Measurements from ENCODE around the gene SVBP. TPM values are rescaled to one million over a fixed set of nuclear protein-coding genes. Genes with fewer than 3 reads are reported as not detected.
"Not testable (repeated sequence)": the region's sequence is repeated elsewhere in the genome, so short reads cannot be mapped to it uniquely, and the experiment has no call there.

Gene SVBP
- total RNA-seq, 1 donor, result 7.0 TPM

DNA sequence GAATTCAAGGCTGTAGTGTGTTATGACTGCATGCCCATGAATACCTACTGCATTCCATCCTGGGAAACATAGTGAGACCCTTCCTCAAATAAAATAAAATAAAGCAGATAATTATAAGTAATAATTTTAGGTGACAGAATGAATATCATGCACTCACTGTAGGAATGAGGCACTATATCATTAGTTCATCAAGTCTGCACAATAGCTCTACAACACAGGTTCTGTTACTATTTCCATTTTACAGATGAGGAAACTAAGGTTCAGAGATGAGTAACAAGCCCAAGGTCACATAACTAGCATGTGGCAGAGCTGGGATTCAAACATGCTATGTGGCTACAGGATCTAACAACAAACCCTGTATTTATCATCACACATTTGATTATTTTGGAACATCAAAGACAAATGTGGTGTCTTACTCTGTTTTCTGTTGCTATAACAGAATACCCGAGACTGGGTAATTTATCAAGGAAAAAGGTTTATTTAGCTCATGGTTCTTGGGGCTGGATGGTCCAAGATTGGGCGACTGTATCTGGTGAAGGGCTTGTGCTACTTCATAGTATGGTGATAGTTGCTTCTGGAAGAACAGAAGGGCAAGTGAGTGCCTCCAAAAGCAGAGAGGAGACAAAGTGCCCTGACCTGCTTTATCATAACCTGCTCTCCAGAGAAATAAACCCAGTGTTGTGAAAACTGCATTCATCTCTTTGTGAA is 24.4 kb upstream of the SVBP start:
- DNase-seq (ENCODE audit: low read depth in 2 of 3, low spot score in 2 of 3), result no peak

DNA sequence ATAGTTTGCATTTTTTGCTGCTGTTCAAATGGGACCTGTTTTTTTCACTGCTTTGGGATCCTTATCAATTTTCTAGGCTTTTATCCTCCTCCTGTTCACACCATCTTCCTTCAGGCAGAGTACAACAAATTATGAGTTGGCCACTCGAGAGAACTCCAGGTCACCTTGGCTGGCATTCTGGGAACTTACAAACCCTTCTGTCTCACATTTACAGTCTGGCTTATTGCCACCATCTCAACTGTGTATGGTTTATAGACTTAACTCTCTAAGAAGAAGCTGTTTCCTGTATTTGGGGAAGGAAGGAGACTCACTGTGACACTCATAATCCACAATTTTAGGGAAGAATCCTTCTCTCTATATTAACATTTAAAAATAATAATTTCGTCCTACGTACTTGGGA is 23.8 kb upstream of the SVBP start:
- no peak for DNase-seq (ENCODE audit: low read depth in 2 of 3, low spot score in 2 of 3)

DNA sequence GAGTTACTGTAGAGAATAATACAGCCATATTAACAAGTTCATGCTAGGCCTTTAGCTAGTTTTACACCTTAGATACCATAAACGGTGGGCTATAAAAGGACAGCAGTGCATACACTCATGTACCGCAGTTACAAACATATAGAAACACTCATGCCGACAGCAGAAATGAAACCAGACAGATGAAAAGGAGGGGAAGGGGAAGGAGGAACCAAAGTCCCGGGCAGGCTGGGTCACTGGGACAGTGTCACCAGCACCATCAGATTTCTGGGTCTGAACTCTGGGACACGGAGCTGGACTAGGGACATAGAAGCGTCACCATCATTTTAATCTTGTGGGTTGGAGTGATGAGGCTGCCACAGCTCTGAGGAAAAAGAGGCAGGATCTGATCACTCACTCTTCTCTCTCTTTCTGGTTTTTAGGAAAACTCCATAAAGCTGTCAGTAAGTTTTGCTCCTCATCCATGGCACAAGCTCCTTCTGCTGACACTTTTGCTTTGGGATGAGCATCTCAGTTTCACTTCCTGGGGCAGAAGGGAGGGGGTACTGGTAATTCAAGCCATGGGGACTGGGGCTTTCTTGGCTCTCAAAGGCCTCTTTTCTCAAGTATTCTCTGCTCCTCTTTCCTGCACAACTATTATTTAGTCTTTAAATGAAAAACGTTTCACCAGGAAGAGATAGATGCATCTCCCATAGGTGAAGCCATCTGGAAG is 21.4 kb upstream of the SVBP start:
- DNase-seq (ENCODE audit: low read depth in 2 of 3, low spot score in 2 of 3), result no peak

DNA sequence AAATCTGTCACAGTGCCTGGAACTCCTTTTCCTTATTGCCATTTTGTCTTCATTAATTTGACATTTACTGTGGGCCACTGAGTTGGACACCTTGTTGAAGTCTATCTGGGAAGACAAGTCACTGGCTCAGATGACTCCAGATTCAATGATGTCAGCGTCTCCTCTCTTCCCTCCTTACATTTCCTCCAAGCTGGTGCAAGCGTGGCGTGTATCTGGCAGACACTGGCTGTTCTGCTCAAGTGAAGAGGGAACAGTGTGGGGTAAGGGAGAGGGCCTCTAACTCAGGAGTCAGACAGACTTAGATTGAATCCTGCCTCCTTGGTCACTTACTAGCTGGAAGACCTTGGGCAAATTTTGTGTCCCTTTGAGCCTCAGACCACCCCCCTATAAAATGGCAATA is 20.5 kb upstream of the SVBP start:
- no peak for DNase-seq (ENCODE audit: low read depth in 2 of 3, low spot score in 2 of 3)

DNA sequence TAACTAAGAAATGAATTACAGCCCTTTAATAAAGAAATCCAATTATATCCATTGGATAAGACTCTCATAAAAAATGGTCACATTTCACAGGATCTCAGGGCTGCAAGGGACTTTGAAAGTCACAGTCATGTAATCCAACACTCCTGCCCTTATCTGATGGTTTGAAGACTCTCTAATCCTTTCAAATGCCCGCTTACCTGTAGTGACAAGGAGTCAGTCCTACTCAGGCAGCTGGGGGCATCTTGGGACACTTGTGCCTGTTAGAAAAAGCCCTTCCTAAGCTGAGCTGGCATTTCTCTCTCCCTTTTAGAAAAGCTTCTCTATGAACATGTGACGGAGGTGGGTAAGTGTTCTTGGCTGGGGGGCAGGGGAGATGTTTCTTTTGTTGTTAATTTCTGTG is 18.2 kb upstream of the SVBP start:
- no peak for DNase-seq (ENCODE audit: low read depth in 2 of 3, low spot score in 2 of 3)

DNA sequence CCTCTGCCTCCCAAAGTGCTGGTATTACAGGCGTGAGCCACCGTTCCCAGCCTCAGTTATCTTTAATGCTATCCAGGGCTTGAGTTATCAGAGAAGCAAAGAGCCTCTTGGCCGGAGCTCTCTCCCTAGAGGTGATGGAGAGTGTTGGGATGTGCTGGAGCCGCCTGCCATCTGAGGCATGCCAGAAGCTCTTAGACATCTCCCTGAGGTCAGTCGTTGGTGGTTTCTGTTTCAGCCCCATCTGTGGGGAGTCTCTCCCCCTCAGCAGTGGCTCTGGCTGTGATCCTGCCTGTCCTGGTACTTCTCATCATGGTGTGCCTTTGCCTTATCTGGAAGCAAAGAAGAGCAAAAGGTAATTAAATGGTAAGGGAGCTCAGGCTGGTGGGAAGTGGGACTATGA is 17.6 kb upstream of the SVBP start:
- no peak for DNase-seq (ENCODE audit: low read depth in 2 of 3, low spot score in 2 of 3)

DNA sequence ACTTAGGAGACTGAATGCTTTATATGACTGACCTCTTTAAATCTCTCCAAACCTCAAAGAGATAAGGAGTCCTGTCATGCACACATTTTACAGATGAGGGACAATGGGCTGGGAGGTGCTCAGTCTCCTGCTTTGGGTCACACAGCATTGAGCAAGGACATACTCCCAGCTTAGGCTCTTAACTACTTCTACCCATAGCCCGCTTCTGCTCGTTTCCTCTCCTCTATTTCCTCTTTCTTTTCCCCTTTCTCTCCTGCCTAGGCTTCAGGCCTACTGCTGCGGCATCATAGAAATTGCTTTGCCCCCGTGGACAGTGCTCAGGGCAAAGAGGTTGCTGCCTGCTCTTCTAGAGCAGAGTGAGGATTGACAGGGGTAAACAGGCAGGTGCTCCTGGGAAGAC is 16.8 kb upstream of the SVBP start:
- DNase-seq (ENCODE audit: low read depth in 2 of 3, low spot score in 2 of 3), result no peak

DNA sequence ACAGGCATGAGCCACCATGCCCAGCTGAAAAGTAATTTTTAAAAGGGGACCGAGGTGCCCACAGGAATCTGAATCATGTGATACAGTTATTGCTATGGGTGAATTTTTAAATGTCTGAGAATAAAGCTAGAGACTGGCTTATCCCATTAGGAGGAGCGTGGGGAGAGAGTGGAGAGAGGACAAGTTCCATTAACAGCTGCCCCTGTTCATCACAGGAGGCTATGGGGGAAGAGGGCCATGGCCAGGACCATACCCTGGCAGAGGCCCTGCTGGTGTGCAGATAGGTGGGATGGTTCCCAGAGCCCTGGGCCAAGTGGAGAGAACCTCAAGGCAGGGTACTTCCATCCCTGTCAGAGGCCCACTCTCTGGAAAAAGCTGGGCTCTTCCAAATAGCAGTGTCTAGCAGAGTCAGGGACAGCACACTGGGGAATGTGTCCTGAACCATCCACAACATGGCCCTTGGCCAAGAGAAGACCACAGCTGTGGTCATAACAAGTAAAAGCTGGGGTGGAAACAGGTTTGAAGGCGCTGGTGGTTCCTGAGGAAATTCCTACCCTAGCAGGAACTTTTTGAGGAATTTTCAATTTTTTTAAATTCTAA is 15.5 kb upstream of the SVBP start:
- DNase-seq (ENCODE audit: low read depth in 2 of 3, low spot score in 2 of 3), result no peak

DNA sequence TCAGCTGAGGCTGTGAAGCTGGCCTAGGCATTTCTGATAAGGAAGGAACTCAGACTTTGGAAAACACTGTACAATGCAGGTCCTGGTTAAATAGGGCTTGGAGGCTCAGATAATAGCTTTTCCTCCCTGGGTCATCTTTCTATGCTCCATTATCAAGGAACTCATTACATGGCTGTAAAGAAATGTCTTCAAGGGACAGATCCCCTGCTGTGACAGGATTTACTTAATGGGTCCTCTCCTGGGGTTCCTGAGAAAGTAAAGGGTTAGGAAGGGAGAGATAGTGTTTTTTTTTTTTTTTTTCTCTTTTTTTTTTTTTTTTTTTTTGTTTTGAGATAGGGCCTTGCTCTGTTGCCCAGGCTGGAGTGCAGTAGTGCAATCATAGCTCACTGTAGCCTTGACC is 14.1 kb upstream of the SVBP start:
- no peak for DNase-seq (ENCODE audit: low read depth in 2 of 3, low spot score in 2 of 3)

DNA sequence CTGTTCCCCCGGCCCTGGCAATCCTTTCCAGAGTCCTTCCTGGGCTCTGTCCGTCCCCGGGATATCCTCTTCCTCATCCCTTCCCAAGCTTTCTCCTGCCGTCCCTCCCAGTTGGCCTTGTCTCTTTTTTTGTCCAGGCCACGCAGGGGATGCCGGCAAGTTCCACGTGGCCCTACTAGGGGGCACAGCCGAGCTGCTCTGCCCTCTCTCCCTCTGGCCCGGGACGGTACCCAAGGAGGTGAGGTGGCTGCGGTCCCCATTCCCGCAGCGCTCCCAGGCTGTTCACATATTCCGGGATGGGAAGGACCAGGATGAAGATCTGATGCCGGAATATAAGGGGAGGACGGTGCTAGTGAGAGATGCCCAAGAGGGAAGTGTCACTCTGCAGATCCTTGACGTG is 13.4 kb upstream of the SVBP start:
- DNase-seq (ENCODE audit: low read depth in 2 of 3, low spot score in 2 of 3), result no peak

DNA sequence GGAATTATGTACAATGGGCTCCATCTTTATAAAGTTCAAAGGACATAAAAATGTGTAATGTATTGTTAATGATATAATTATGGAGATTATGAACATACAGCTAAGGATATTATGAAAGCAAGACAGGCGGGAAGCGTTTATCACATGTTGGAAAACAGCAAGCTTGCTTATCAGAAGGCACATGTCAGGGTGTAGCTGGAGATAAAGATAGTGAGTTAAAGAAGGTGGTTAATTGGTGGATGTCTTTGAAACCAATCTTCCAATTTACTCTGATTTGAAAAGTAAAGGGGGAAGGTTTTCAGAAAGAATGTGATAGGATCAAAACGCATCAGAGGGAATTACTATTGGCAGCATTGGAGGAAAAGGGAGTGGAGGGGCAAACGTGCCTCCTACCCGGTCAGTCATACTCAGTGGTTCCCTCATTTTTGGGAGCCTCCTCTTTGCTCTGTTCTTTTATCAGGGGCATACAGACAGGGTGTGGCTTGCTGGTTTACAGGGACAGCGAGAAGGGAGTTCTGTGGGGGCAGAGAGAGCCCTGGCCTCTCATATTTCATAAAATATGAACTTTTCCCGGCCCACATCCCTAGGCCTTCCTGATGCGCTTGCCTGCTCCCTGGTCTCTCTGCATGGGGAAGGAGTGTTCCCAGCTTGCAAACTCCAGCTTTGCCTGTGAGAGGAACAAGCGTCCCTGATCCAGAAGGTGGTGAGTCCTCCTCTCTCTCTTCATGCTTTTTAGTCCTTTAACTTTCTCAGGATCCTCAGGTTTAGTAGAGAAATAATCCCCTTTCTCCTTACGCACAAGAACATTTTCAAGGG is 8.0 kb upstream of the SVBP start:
- peak in 2 of 3 donors; percentile 26 to 35 for DNase-seq (ENCODE audit: low read depth in 2 of 3, low spot score in 2 of 3)

DNA sequence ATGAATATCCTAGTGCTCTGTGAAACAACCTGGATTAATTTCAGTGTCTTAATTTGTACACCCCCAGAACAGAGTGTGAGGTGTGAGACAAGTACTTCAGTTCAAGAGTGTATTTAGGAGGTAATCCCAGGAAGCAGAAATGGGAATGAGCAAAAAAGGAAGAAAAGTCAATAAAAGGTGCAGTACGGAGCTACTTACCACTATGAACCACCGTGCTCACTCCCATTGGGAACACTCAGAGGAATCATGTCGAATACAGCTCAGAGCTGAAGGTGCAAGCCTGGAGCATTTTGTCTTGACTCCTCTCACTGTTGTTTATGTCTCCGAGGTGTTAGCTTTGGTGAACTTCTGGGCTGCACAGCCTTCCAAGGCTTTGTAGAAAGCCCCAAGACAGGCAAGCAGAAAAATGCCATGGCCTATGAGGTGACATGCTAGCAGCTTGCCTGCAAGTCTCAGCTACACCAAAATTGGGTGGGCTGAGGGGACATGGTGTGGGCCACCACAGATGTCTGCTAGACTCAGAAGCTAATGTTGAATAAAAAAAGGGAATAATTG is 7.4 kb upstream of the SVBP start:
- DNase-seq (ENCODE audit: low read depth in 2 of 3, low spot score in 2 of 3), result no peak

DNA sequence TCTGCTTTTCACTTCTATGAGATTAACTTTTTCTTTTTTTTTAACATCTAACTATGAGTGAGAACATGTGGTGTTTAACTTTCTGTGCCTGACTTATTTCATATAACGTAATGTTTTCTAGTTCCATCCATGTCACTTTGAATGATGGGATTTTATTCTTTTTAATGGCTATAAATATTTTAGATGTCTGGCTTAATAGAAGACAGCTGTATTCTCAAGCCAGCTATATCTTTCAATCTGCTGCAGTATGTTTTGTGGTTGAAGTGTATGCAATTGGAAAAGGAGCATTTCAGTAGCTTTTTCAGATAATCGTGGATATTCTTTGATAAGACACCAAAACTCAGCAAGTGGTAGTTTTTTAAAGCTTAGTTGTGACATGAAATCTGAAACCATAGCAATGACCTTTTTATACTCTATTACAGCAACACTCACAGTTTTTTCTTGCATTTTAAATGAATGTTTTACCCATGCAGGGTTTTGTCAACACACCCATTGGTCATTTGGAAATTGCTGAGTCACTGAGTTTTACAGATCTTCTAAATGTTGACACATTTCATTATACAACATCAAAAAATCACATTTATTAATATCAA is 5.7 kb upstream of the SVBP start:
- DNase-seq (ENCODE audit: low read depth in 2 of 3, low spot score in 2 of 3), result no peak

DNA sequence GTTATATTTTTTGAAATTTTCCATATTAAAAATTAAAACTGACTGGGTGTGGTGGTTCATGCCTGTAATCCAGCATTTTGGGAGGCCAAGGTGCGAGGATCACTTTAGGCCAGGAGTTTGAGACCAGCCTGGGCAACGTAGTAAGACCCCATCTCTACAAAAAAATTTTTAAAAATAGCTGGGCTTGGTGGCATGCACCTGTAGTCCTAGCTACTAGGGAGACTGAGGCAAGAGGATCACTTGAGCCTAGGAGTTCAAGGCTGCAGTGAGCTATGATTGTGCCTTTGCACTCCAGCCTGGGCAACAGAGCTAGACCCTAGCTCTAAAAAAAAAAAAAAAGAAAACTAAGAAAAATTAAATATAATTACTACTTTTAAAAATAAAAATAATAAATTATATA is 4.5 kb upstream of the SVBP start:
- DNase-seq (ENCODE audit: low read depth in 2 of 3, low spot score in 2 of 3), result no peak

DNA sequence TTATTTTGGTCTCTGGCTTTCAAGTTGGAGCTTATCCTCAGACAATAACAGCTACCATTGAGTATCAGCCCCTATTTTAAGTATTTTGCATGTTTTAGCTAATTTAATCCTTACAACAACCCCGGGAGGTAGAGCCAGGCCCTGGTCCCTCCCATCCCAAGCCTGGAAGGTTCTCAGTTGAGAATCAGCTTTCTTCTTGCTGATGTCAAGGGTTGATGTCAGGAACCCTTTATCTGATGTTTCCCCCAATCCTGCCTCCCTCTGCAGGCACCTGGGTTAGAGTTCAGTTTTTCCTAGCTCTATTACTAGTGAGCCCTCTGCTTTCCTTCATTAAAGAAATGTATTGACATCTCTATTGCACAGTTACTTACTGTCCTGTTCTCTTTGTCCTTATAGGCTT is 3.6 kb upstream of the SVBP start:
- no peak for DNase-seq (ENCODE audit: low read depth in 2 of 3, low spot score in 2 of 3)

DNA sequence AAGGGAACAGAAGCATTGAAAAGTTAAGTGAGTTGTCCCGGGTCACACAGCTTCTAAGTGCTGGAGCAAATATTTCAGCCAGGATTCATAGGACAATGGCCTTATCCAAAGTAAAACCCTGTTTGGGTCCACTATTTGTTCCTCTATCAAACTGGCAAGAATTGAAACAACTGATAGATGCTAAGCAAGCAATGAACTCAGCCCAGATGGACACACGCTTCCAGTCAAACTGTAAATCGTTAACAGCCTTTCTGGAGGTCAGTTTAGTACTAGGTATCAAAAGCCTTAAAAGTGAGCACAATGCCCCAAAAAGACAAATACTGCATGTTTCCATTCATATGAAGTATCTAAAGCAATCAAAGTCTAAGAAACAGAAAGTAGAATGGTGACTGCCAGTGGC is 779 bp upstream of the SVBP start:
- DNase-seq (ENCODE audit: low read depth in 2 of 3, low spot score in 2 of 3), result no peak

DNA sequence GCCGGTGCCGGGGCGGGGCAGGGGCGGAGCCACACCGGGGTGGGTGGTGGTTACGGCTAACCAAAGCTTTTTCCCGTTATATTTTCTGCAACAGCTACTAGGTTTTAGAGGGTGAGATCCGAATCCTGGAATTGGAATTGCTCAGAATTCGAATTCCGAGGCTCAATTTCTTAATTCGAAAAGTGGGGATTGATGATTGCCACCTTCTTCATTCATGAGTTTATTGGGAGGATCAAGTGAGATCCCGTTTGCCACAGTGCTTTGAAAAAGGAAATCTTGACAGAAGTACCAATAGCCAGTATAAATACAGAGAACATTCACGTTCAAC is 207 bp upstream of the SVBP start:
- DNase-seq (ENCODE audit: low read depth in 2 of 3, low spot score in 2 of 3), result no peak

DNA sequence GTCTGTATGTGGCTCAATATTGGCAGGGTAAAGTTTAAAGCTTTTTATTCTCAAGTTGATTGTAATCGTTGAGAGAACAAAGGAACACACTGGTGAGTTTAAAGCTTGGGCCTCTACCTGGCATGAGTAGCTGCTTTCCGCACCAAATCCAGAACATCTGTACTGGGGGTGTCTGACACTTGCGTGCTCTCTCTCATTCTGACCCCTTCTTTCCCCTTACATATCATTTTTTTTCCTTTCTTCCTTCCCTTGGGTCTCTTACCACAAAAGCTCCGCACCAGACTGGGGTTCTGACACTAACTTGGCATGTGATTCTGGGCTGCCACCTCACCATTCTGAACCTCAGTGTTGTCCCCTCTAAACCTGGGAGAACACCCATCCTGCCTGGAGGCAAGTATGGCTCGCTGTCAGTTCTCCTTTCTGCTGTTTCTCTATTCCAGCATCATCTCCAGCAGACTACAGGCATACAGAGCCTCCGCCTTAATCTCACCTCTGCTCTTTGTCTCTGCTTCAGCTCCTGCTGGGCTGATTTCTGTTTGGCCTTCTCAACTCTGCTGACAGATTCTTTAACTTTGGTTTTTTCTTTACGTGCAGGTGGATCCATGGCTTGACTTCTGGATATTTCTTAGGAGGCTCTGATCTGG is 1.1 kb downstream of the SVBP start:
- peak in 2 of 3 donors; percentile 24 to 34 for DNase-seq (ENCODE audit: low read depth in 2 of 3, low spot score in 2 of 3)

DNA sequence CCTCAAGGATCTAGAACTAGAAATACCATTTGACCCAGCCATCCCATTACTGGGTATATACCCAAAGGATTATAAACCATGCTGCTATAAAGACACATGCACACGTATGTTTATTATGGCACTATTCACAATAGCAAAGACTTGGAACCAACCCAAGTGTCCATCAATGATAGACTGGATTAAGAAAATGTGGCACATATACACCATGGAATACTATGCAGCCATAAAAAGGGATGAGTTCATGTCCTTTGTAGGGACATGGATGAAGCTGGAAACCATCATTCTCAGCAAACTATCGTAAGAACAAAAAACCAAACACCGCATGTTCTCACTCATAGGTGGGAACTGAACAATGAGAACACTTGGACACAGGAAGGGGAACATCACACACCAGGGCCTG is 2.4 kb downstream of the SVBP start:
- not testable (repeated sequence) for DNase-seq (ENCODE audit: low read depth in 2 of 3, low spot score in 2 of 3)

DNA sequence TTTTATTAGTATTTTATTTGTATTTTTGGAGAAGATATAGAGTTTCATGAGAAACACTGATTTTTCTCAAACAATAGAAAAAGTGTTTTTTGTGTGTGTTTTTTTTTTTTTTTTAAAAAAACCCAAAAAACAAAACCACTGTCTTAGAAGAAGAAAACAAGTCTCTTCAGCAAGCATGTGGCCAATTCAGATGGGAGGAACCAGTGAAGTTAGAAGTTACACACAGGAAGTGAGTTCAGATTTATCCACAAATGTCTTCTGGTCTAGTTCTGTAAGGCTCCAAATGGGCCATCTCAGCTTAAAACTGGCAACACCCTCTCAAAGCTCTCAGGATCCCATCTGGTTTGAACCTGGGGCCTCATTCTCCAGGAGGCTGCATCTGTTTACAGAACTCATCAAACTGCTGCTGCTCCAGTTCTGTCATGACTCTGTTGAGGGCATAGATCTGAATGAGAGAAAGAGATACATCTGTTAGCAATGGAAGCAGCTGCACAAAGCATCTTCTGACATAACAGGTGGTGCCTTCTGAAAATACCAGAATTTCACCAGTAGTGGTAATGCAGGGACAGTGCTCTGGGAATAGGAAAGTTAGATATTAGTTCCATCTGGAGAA is 10.0 kb downstream of the SVBP start:
- DNase-seq (ENCODE audit: low read depth in 2 of 3, low spot score in 2 of 3), result no peak
